ENCODE results near the gene ATP6V1G3. TPM values are rescaled to one million over a fixed set of nuclear protein-coding genes. Genes with fewer than 3 reads are reported as not detected.

ATP6V1G3 gene
- total and polyA plus RNA-seq, 9 of the 15 experiments (the other 6 are each of a cell fraction or from before 2014, with no cell fraction given), result 0.32 TPM; not detected in 8

GRCh38 chr1:198529414-198529813 lies 11.1 kb downstream of the ATP6V1G3 start:
- 0 out of 2 replicates have a peak overlapping the region, but pooled peaks have one; percentile 27 for H2AFZ ChIP-seq (ENCODE audit: low read depth, low read length)
- POLR2A ChIA-PET, result no interaction called here

More at GRCh38 chr1:198529414-198529813, 11.1 kb downstream of the ATP6V1G3 start:
- WGBS (ENCODE audit: insufficient coverage, low coverage, missing lambda C conversion rate), result 10% methylated on average over 2 of the region's 2 CpGs
- Histone ChIP-seq H3K27ac (ENCODE audit: extremely low read depth, low read depth, low read length) (no peak overlapping the region), H4K20me1 (replicated peaks; ENCODE audit: control insufficient read depth, insufficient read depth, low read length) (no peaks in the 10 kb centered on the region), H3K4me2 (ENCODE audit: insufficient read depth, low read length) (no peak overlapping the region), H3K79me2 (ENCODE audit: control insufficient read depth, insufficient read depth, low read length) (no peaks in the 10 kb centered on the region), H3K4me1 (replicated peaks in 1 of 2; ENCODE audit: control insufficient read depth in 2 of 2, insufficient read depth in 2 of 2, low read length in 2 of 2) (no peaks in the 10 kb centered on the region), H3K9me3 (replicated peaks; ENCODE audit: control insufficient read depth, insufficient read depth, low read depth, low read length) (no peaks in the 10 kb centered on the region), H3K4me3 (no peak overlapping the region), H3K36me3 (ENCODE audit: control insufficient read depth, insufficient read depth, low read length) (no peaks in the 10 kb centered on the region), H3K9ac (ENCODE audit: insufficient read depth in 1 of 2, low read depth in 2 of 2, low read length in 2 of 2) (no peak overlapping the region), H3K9me1 (ENCODE audit: control insufficient read depth, insufficient read depth, low read length) (no peaks in the 10 kb centered on the region), H3K27me3 (ENCODE audit: control insufficient read depth in 2 of 2, insufficient read depth in 2 of 2, low read length in 2 of 2) (no peaks in the 10 kb centered on the region)
- no TSS peak for BruUV-seq (replicated peaks)
- intact Hi-C loops (cut with micrococcal nuclease), result no loop called here
- no peak for DNase-seq (ENCODE audit: extremely low read depth in 1 of 4, low spot score in 3 of 4)
- in situ Hi-C loops (cut with MboI), result no loop called here
- FAIRE-seq, result peak; percentile 62
- TF ChIP-seq RFX7 (CRISPR knock-in tag; IDR thresholded peaks at IDR 0.05) (no peak), EZH2 (IDR thresholded peaks at IDR 0.05; ENCODE audit: borderline replicate concordance, low read depth, low read length) (no peak), TARDBP (IDR thresholded peaks at IDR 0.05) (no peak), EP400 (IDR thresholded peaks at IDR 0.05) (no peak), ZNF431 (CRISPR knock-in tag; IDR thresholded peaks at IDR 0.05) (no peak), ZNF197 (CRISPR knock-in tag; IDR thresholded peaks at IDR 0.05; ENCODE audit: low read depth) (no peak), TOE1 (IDR thresholded peaks at IDR 0.05; ENCODE audit: borderline replicate concordance) (no peak), TOE1 (CRISPR knock-in tag; IDR thresholded peaks at IDR 0.05; ENCODE audit: borderline replicate concordance, low read depth) (no peak), SPI1 (IDR thresholded peaks at IDR 0.05; ENCODE audit: borderline replicate concordance, low read depth, low read length) (no peak), NRF1 (conservative IDR thresholded peaks at IDR 0.05 in 1 of 2, IDR thresholded peaks at IDR 0.05 in 1 of 2) (no peak), ASH1L (IDR thresholded peaks at IDR 0.05; ENCODE audit: borderline replicate concordance, low read depth, partially characterized antibody) (no peak), SMARCE1 (IDR thresholded peaks at IDR 0.05) (no peak), TCF3 (CRISPR knock-in tag; IDR thresholded peaks at IDR 0.05) (no peak), NKRF (IDR thresholded peaks at IDR 0.05; ENCODE audit: borderline replicate concordance) (no peak)
- no peak for ATAC-seq
- CTCF ChIA-PET (ENCODE audit: low intra/inter-chr PET ratio), result no interaction called here

Data from K562 (cell line).